ENCODE results near the gene TESPA1.

The TESPA1 gene

DNA sequence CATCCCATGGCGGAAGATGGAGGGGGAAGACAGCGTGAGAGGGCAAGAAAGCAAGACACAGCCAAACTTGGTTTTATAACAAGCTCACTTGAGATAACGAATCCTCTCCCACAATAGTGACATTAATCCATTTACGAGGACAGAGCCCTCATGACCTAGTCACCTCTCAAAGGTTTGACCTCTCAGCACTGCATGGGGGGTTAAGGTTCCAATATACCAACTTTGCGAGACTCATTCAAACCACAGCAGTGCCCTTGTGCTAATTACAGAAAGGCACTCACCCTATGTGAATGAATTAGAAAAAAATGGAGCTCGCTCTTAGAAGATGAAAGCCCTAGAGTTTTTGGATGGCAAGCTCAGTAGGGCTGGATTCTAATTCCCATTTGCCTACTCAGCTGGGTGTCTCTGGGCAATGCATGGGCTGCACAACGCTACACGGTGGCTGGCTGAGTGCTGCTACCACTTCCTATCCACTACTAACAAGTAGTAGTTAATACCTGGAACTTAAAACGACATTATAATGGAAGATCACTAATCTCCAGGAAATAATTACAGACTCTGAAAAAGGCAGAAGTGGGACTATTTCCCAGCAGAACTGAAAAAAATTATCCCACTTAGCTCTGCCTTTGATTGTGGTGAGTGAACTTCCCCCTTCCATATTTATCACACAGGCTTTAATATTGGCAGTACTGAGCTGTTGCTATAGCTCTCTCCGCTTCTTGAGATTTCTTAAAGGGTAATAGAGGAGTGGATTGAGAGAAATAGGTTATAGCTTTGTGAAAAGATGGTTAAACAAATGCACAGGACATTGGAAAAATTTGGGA is 27.5 kb downstream of the TESPA1 start:
- TF ChIP-seq, protein P1, sequence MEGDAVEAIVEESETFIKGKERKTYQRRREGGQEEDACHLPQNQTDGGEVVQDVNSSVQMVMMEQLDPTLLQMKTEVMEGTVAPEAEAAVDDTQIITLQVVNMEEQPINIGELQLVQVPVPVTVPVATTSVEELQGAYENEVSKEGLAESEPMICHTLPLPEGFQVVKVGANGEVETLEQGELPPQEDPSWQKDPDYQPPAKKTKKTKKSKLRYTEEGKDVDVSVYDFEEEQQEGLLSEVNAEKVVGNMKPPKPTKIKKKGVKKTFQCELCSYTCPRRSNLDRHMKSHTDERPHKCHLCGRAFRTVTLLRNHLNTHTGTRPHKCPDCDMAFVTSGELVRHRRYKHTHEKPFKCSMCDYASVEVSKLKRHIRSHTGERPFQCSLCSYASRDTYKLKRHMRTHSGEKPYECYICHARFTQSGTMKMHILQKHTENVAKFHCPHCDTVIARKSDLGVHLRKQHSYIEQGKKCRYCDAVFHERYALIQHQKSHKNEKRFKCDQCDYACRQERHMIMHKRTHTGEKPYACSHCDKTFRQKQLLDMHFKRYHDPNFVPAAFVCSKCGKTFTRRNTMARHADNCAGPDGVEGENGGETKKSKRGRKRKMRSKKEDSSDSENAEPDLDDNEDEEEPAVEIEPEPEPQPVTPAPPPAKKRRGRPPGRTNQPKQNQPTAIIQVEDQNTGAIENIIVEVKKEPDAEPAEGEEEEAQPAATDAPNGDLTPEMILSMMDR (IDR thresholded peaks at IDR 0.05; ENCODE audit: low read depth, low read length): no peak
- DNase-seq (ENCODE audit: extremely low read depth, low read depth): no peak

DNA sequence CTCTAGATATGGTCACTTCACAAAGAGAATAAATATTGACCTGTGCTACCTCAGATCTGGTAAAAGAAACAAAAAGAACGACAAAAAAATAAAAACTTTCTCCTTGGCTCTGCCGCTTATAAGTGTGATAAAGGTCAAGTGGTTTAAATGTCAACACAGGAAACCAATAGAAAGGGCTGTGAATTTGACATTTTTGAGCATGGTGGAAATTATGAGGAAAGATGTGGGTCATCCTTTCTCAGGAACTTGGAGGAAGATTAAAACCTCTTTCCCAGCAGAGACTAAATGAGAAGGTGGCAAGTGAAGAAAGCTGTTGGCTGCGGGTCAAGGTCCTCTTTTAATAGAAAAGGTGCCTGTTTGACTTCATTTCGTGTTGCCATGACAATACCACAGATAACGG is 28.2 kb downstream of the TESPA1 start:
- TF ChIP-seq, protein P1 (IDR thresholded peaks at IDR 0.05; ENCODE audit: low read depth, low read length): no peak
- no peak for DNase-seq (ENCODE audit: extremely low read depth, low read depth)

DNA sequence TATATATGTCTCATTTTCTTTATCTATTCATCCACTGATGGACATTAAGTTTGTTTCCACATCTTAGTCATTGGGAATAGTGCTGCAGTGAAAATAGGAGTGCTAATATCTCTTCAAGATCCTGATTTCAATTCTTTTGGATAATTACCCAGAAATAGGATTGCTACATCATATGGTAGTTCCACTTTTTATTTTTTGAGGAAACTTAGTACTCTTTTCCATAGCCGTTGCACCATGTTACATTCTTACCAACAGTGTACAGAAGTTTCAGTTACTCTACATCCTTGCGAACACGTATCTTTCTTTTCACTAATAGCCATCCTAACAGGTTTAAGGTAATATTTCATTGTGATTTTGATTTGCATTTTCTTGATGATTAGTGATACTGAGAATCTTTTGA is 29.8 kb downstream of the TESPA1 start:
- TF ChIP-seq, protein P1 (IDR thresholded peaks at IDR 0.05; ENCODE audit: low read depth, low read length): no peak
- no peak for DNase-seq (ENCODE audit: extremely low read depth, low read depth)

DNA sequence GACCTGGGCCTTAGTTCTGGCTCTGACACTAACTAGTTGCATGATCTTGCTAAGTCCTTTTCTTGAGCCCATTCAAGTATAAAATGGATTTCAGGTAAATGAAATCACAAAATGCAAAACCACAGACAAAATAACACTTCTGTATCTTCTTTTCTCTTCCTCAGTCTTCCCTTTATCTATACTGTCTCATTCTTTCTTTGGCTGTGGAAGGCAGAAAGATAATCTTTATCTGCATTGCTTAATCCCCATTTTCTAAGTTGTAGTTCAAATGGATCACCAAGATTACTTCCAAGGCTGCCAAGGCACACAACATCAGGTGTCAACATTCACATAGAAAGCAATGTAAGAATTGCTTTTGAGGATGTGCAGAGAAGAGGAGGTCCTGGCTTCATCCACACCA is 30.3 kb downstream of the TESPA1 start:
- DNase-seq (ENCODE audit: extremely low read depth, low read depth): no peak

DNA sequence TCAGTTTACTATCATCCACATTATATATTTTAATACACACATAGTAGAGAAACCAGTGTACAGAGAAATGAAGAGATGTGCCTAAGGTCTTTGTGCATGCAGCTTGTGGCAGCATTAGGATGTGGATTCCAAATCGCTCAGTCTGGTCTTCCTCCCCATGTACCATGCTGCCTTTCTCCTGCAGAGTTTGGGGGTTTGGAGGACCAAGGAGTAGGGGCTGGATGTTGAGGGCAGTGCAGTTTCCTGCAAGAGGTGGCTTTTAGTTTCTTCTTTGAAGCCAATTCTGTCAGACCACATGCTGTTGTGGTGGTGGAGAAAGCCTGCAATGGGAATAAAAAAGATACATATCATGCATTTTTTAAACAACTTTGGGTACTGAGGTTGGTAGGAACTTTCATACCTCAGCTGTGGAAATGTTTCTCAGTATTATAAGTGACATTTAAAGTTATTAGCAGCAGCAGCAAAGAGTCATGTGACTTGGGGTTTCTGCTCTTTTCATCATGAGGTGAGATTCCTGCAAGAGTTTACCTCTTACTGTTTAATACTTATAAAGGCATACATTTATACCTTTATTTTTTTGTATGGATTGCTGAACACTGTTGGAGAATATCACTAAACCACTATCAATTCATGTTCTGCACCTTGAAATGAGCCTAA is 34.4 kb downstream of the TESPA1 start:
- DNase-seq (ENCODE audit: extremely low read depth, low read depth): no peak
- TF ChIP-seq, protein P1 (IDR thresholded peaks at IDR 0.05; ENCODE audit: low read depth, low read length): no peak

More for the DNA sequence above, 30.3 kb downstream of the TESPA1 start:
- TF ChIP-seq, protein P1 (IDR thresholded peaks at IDR 0.05; ENCODE audit: low read depth, low read length): no peak

DNA sequence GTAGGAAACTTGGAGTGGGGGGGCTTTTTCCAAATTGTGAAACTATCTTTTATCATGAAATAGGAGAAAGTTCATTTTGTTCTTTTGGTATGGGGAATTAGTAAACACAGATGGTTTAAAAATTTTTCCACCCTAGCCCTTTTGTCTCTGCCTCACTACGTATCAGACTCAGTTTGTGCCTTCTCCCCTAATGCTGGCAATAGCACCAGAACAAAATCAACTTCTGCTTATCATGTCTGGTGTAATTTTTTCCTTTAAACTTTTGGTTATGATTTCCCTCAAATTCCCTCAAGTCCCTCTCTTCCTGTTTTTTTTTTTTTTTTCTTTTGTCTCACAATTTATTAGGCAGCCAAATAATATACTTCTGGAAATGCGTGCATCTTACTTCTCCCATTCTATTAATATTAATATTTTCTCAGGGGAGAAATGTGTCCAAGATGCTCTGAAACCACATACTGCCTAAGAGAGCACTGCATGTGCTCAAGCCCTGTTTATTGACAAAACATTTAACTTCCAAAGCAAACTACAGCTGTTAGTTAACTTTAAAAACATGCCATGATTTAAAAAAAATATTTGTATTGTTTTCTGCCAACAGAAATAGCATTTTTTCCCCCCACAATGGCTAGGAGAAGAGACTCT is 35.4 kb downstream of the TESPA1 start:
- no peak for DNase-seq (ENCODE audit: extremely low read depth, low read depth)
- TF ChIP-seq, protein P1 (IDR thresholded peaks at IDR 0.05; ENCODE audit: low read depth, low read length): no peak

DNA sequence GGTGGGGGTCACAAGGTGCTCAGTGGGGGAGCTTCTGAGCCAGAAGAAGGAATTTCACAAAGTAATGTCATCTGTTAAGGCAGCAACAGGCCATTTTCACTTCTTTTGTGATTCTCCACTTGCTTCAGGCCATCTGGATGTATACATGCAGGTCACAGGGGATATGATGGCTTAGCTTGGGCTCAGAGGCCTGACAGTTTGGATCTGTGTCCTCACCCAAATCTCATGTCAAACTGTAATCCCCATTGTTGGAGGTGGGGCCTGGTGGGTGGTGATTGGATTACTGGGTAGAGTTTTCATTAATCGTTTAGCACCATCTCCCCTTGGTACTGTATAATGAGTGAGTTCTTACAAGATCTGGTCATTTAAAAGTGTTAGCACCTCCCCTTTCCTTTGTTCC is 36.4 kb downstream of the TESPA1 start:
- no peak for DNase-seq (ENCODE audit: extremely low read depth, low read depth)
- TF ChIP-seq, protein P1 (IDR thresholded peaks at IDR 0.05; ENCODE audit: low read depth, low read length): no peak
